Aorta (tissue), 5 donors: ENCODE data around the gene FOCAD. TPM values are rescaled to one million over a fixed set of nuclear protein-coding genes. Genes with fewer than 3 reads are reported as not detected.

ENCODE experiments used
- ATAC-seq: fragments of 200-7000 bp; cut with Tn5 transposase; one replicate; pipeline ENCODE4 v1.9.1; 2022; ENCODE audit warnings: moderate library complexity; ENCODE audit not compliant: low FRiP score
- DNase-seq, 2 donors: peaks; one replicate each; pipeline ENCODE4 v3.0.0-alpha.2; 2020
- H3K27ac ChIP-seq, 2 donors: one replicate each; pipeline ENCODE4 v1.5.1; 2013; ENCODE audit warnings: low read length in 2 of 2, mild to moderate bottlenecking in 2 of 2, moderate library complexity in 2 of 2, control low read depth in 1 of 2, inconsistent platforms in 1 of 2, low read depth in 1 of 2
- H3K27me3 ChIP-seq, 2 donors: one replicate each; pipeline ENCODE4 v1.6.1; 2013; ENCODE audit warnings: control low read depth in 1 of 2, low read length in 1 of 2, mild to moderate bottlenecking in 1 of 2, moderate library complexity in 1 of 2; ENCODE audit not compliant: insufficient read depth in 2 of 2, control insufficient read depth in 1 of 2
- H3K36me3 ChIP-seq, 2 donors: one replicate each; pipeline ENCODE4 v1.6.1; 2013; ENCODE audit warnings: control low read depth in 1 of 2, low read length in 1 of 2, mild to moderate bottlenecking in 1 of 2; ENCODE audit not compliant: insufficient read depth in 2 of 2, control insufficient read depth in 1 of 2
- H3K4me1 ChIP-seq, 2 donors: one replicate each; pipeline ENCODE4 v1.6.1; 2013; ENCODE audit warnings: low read length in 2 of 2, control low read depth in 1 of 2, mild to moderate bottlenecking in 1 of 2, moderate library complexity in 1 of 2; ENCODE audit not compliant: insufficient read depth in 2 of 2, control insufficient read depth in 1 of 2
- H3K4me3 ChIP-seq, 2 donors: one replicate each; pipeline ENCODE4 v1.5.1; 2013; ENCODE audit warnings: low read length in 2 of 2, control low read depth in 1 of 2, mild to moderate bottlenecking in 1 of 2
- H3K9me3 ChIP-seq: one replicate; pipeline ENCODE4 v1.6.1; 2013; ENCODE audit warnings: mild to moderate bottlenecking, low read length; ENCODE audit not compliant: control insufficient read depth
- WGBS, 2 donors: extraction: QIAGEN DNeasy Blood & Tissue Kit; methylation state at CpG; one replicate each; pipeline ENCODE4 v1.1.7; 2013; 5-methylcytosine and 5-hydroxymethylcytosine counted together
- intact Hi-C, 2 donors: fragments of 100-400 bp; cut with DNase I; formaldehyde crosslinking; loops; one replicate each; pipeline versions ENCODE4 v1.14.2 to v1.15.0; 2022
- polyA plus RNA-seq, 2 donors: library from polyadenylated mRNA; stranded (reverse); fragments of 200-250 nt; gene quantifications; one replicate each; pipeline ENCODE4 v1.2.3, GENCODE V29; 2013
- total RNA-seq, 2 donors: library from RNA; stranded (reverse); fragmentation: NEBNext Ultra II Directional; extraction: Animal tissue kit (Norgen Biotek cat#: 25700); gene quantifications; one replicate each; pipeline ENCODE4 v1.2.1, GENCODE V29; 2021
- donor health status: healthy with polysubstance abuse.
- donor health status: Bipolar disorder and iron deficiency.
- donor health status: DM: no; HTN: no; CAD: no.
- donor health status: DM: no; HTN: no; CAD: no.
- donor health status: DM: yes; HTN: yes; CAD: no.

The FOCAD gene
- total and polyA plus RNA-seq, 4 donors: 7.3 to 30.4 (median 17.2) TPM

DNA sequence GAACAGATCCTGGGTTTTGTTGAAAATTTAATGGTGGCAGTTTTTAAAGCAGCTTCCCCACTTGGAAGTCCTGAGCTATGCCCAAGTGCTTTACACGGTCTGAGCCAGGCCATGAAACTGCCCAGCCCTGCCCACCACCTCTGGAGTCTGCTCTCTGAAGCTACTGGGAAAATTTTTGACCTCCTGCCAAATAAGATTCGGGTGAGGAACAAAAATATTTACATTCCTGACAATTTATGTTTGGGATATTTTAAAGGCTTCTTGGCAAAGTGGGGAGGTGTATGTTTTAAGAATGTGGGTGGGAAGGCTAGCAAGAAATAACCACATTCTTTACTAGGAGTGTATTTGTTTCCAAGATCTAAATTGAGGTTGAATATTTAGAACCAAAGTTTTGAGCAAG is 297.4 kb downstream of the FOCAD start:
- peak; percentile 89 for ATAC-seq
- Histone ChIP-seq H3K9me3 (no peaks in the 10 kb centered on the region), H3K4me1 (peaks cover 0 to 5% of the 10 kb centered on the region in 2 donors), H3K4me3 (no peak overlapping the region), H3K27ac (peak overlapping the region; percentile 52 to 64), H3K36me3 (peaks cover 1 to 4% of the 10 kb centered on the region in 2 donors), H3K27me3 (no peaks in the 10 kb centered on the region)
- 2 to 4% methylated on average over 2 of the region's 2 CpGs for WGBS, 2 donors
- DNase-seq: peak in 1 of 2 donors; percentile 68
- intact Hi-C loops: loop anchor here (5.0 to 10.0 kb wide), 4 partner anchors 36 to 116 kb away; partner anchors contain the start of gene HACD4 (in 1 of the 2)

DNA sequence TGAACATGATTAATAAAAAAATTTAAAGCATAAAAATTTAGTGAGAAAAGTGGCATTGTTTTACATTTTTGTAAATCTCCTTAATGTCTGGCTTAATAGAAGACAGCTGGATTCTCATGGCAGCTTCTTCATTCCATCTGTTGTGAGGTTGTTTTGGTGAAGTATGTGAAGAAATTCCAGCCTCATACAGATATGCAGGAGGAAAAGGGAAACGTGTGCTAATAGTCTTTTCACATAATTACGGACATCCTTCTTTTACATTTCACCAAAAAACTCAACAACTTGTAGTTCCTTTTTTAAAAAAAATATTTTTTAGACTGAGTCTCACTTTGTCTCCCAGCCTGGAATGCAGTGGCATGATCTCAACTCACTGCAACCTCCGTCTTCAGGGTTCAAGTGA is 300.4 kb downstream of the FOCAD start:
- Histone ChIP-seq H3K9me3 (no peaks in the 10 kb centered on the region), H3K36me3 (peaks cover 0 to 1% of the 10 kb centered on the region in 2 donors), H3K27me3 (no peaks in the 10 kb centered on the region), H3K27ac (no peak overlapping the region), H3K4me3 (no peak overlapping the region), H3K4me1 (peaks cover 0 to 8% of the 10 kb centered on the region in 2 donors)
- WGBS, 2 donors: 60 to 67% methylated on average over 3 of the region's 3 CpGs
- DNase-seq (no peak), ATAC-seq (no peak)
- intact Hi-C loops: loop anchor here (5.0 to 10.0 kb wide), 4 partner anchors 33 to 113 kb away; partner anchors contain the start of gene HACD4 (in 1 of the 2)

- no peak overlapping the region for H3K27ac ChIP-seq
- no peaks in the 10 kb centered on the region for H3K9me3 ChIP-seq
- H3K36me3 ChIP-seq: peaks cover 0 to 1% of the 10 kb centered on the region in 2 donors
- H3K27me3 ChIP-seq: no peaks in the 10 kb centered on the region
- DNase-seq (no peak), ATAC-seq (no peak)
- intact Hi-C loops: loop anchor here in 1 of 2 donors (10.0 kb wide), 1 partner anchor 99 kb away; no protein-coding TSS in a partner anchor
- H3K4me3 ChIP-seq: no peak overlapping the region
- H3K4me1 ChIP-seq: peaks cover 0 to 8% of the 10 kb centered on the region in 2 donors
- WGBS, 2 donors: 94 to 95% methylated on average over 6 of the region's 6 CpGs
Measured at GRCh38 chr9:20985851-20986600, 302.0 kb downstream of the FOCAD start.

DNA sequence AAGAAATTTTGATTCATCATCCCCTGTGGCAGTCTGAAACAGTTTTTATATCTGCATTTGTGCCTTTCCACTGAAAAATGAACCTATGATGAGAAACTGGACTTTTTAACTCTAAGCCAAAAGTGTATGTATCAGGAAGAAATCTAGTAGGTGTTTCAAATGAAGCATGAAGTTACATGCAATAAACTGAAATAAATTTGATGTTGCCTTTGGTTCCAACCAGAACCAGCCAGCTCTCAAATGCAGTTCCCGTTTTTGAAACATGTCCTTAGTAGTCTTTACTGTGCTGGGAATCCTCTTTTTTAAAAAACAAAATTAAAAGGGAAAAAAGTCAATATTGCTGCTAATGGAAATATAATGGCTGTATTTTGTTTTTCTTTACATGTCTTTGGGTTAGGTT is 303.5 kb downstream of the FOCAD start:
- Histone ChIP-seq H3K4me3 (no peak overlapping the region), H3K27ac (no peak overlapping the region), H3K27me3 (no peaks in the 10 kb centered on the region), H3K4me1 (peaks cover 0 to 8% of the 10 kb centered on the region in 2 donors), H3K9me3 (no peaks in the 10 kb centered on the region), H3K36me3 (peaks cover 0 to 1% of the 10 kb centered on the region in 2 donors)
- ATAC-seq: no peak
- WGBS, 2 donors: 25 to 26% methylated on average over 1 of the region's 1 CpG
- intact Hi-C loops: loop anchor here in 1 of 2 donors (10.0 kb wide), 1 partner anchor 97 kb away; no protein-coding TSS in a partner anchor
- no peak for DNase-seq

DNA sequence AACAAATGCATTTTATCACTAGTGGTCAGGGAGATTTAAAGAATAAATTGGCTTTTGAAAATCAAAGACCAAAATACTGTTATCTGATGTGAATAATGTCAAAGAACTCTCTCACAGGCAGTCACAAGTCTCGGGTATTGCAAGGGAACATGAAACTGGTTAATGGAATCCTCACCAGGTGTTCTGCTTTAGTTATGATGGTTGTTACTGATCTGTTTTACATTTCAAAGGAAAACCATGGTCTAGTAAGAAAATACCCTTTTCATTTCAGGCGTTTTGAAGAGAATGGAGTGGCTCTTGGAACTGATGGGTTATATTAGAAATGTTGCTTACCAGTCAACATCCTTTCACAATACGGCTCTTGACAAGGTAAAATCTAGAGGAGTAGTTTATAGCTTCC is 304.0 kb downstream of the FOCAD start:
- no peak for ATAC-seq
- Histone ChIP-seq H3K4me1 (peaks cover 0 to 5% of the 10 kb centered on the region in 2 donors), H3K9me3 (no peaks in the 10 kb centered on the region), H3K36me3 (peaks cover 0 to 1% of the 10 kb centered on the region in 2 donors), H3K27ac (no peak overlapping the region), H3K27me3 (no peaks in the 10 kb centered on the region), H3K4me3 (no peak overlapping the region)
- intact Hi-C loops: loop anchor here in 1 of 2 donors (10.0 kb wide), 1 partner anchor 97 kb away; no protein-coding TSS in a partner anchor
- no peak for DNase-seq
- WGBS, 2 donors: 85 to 88% methylated on average over 3 of the region's 3 CpGs

DNA sequence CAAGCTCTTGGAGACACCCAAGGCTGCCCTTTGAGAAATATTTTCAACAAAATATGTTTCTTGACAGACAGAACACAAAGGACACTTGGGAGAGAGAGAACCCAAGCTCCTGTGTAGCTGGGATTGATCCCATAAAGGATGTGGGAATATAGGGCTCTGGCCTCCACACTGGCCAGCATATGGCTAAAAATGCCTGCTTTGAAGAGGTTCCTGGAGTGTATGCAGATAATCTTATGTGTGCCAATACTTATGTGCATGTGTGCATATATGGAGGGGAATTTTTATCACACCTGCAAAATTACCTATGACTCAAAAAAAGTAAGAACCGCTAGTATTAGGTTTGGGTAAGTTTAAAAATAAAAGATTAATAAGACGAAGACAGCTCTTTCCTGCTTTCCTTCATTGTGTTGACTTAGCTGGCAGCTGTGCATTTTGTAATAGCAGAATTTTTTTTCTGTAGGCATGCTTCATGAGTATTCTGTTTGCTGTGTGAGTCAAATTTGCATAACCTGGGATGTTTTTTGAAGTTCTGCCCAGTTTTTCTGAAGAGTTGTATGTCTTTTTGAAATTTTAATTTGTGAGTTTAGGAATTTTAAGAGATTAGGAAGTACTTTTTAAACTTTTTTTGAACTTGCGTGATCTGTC is 304.7 kb downstream of the FOCAD start:
- Histone ChIP-seq H3K36me3 (peaks cover 0 to 1% of the 10 kb centered on the region in 2 donors), H3K27ac (no peak overlapping the region), H3K9me3 (no peaks in the 10 kb centered on the region), H3K4me1 (peaks cover 0 to 5% of the 10 kb centered on the region in 2 donors), H3K4me3 (no peak overlapping the region), H3K27me3 (no peaks in the 10 kb centered on the region)
- WGBS, 2 donors: 10 to 14% methylated on average over 3 of the region's 3 CpGs
- DNase-seq (no peak), ATAC-seq (no peak)
- intact Hi-C loops: loop anchor here in 1 of 2 donors (10.0 kb wide), 1 partner anchor 96 kb away; no protein-coding TSS in a partner anchor

GRCh38 chr9:20989923-20990341 is 305.9 kb downstream of the FOCAD start:
- DNase-seq (peak; percentile 78 to 88), ATAC-seq (peak; percentile 76)
- Histone ChIP-seq H3K27ac (no peak overlapping the region), H3K9me3 (no peaks in the 10 kb centered on the region), H3K4me1 (peaks cover 0 to 3% of the 10 kb centered on the region in 2 donors), H3K27me3 (no peaks in the 10 kb centered on the region), H3K36me3 (peaks cover 0 to 1% of the 10 kb centered on the region in 2 donors), H3K4me3 (no peak overlapping the region)
- 25 to 52% methylated on average over 6 of the region's 6 CpGs for WGBS, 2 donors
- intact Hi-C loops: loop anchor here in 1 of 2 donors (10.0 kb wide), 1 partner anchor 95 kb away; no protein-coding TSS in a partner anchor

- peaks cover 0 to 1% of the 10 kb centered on the region in 2 donors for H3K36me3 ChIP-seq
- peak in 1 of 2 donors; percentile 57 for DNase-seq
- H3K27ac ChIP-seq: no peak overlapping the region
- intact Hi-C loops: no loop called here
- ATAC-seq: peak; percentile 55
- no peak overlapping the region for H3K4me3 ChIP-seq
- peaks cover 0 to 3% of the 10 kb centered on the region in 2 donors for H3K4me1 ChIP-seq
- 94 to 98% methylated on average over 2 of the region's 2 CpGs for WGBS, 2 donors
- H3K9me3 ChIP-seq: no peaks in the 10 kb centered on the region
- H3K27me3 ChIP-seq: no peaks in the 10 kb centered on the region
Measured at GRCh38 chr9:20990867-20991266, 306.8 kb downstream of the FOCAD start.
